Coronary artery (tissue), 2 donors: ENCODE results near the gene SLFNL1.

Experiments
- DNase-seq: peaks from one replicate; pipeline ENCODE4 v3.0.0-alpha.2; 2017; ENCODE audit warnings: low spot score
- H3K27ac ChIP-seq, 2 donors: fragments of 200-600 bp; sonication (generic); one replicate each; pipeline ENCODE4 v1.5.1; 2016 to 2019
- H3K4me3 ChIP-seq: fragments of 200-600 bp; sonication (generic); 2 replicates; pipeline ENCODE4 v1.5.1; 2016; ENCODE audit warnings: mild to moderate bottlenecking, moderate library complexity
- TF ChIP-seq, protein P1 (sequence below): fragments of 200-600 bp; sonication (generic); IDR thresholded peaks from one replicate; pipeline ENCODE4 v1.5.1; 2019; ENCODE audit warnings: antibody characterized with exemption

SLFNL1 gene

DNA sequence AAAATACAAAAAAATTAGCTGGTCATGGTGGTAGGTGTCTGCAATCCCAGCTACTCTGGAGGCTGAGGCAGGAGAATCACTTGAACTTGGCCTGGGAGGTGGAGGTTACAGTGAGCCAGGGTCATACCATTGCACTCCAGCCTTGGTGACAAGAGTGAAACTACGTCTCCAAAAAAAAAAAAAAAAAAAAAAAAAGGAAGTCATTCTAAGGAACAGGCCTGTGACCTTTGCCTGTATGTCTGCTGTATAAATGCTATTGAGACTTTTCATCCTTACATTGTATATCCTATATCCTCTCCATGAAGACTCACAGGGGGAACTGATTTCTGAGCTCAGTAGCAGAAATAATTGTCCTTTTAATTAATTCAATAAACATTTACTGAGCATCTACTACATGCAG lies 49.6 kb downstream of the SLFNL1 start:
- DNase-seq: no peak
- TF ChIP-seq, protein P1, sequence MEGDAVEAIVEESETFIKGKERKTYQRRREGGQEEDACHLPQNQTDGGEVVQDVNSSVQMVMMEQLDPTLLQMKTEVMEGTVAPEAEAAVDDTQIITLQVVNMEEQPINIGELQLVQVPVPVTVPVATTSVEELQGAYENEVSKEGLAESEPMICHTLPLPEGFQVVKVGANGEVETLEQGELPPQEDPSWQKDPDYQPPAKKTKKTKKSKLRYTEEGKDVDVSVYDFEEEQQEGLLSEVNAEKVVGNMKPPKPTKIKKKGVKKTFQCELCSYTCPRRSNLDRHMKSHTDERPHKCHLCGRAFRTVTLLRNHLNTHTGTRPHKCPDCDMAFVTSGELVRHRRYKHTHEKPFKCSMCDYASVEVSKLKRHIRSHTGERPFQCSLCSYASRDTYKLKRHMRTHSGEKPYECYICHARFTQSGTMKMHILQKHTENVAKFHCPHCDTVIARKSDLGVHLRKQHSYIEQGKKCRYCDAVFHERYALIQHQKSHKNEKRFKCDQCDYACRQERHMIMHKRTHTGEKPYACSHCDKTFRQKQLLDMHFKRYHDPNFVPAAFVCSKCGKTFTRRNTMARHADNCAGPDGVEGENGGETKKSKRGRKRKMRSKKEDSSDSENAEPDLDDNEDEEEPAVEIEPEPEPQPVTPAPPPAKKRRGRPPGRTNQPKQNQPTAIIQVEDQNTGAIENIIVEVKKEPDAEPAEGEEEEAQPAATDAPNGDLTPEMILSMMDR: no peak
- H3K27ac ChIP-seq: no peak overlapping the region

DNA sequence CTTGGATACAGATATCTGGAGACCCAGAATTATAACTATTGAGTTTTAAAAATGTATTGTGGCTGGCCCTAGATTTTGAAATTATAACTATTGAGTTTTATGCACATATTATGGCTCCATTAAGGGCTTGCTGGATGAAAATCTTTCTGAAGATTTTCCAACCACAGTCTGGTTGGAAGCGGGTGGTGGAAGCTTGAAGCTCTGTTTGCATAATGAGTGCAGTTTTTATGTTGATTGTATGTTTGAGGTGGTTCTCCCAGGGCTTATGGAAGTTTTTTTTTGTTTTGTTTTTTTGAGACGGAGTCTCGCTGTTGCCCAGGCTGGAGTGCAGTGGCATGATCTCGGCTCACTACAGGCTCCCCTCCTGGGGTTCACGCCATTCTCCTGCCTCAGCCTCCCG lies 52.1 kb downstream of the SLFNL1 start:
- no peak overlapping the region for H3K27ac ChIP-seq
- DNase-seq: no peak
- H3K4me3 ChIP-seq: no peak overlapping the region
- TF ChIP-seq, protein P1: no peak

More for the DNA sequence above, 49.6 kb downstream of the SLFNL1 start:
- H3K4me3 ChIP-seq: no peak overlapping the region

DNA sequence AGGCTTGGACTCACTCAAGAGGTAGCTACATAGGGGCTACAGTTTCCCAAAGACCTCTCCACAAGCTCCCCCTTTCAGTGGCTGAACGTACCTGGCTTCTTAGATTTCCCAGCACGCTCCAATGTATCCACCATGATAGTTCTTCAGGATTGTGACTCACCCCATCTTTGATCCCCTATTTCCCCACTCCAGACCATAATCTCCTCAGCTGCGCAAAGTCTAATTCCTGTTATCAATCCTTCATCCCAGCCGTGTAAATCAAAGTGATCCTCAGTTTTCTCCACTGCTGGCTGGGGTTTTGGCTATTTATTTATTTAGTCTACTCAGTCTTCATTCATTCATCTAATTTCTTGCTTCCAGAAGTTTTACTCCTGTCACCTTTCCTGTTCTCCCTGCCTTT lies 55.1 kb downstream of the SLFNL1 start:
- DNase-seq: no peak
- TF ChIP-seq, protein P1: no peak
- H3K27ac ChIP-seq: peak overlapping the region in 1 of 2 donors; percentile 43
- H3K4me3 ChIP-seq: no peak overlapping the region
